Effector memory CD4-positive, alpha-beta T cell (primary cell): ENCODE measurements around the gene GREB1L.
"Not testable (repeated sequence)": the region's sequence is repeated elsewhere in the genome, so short reads cannot be mapped to it uniquely, and the experiment has no call there.

Experiments used
- DNase-seq, 3 donors: peaks; one replicate each; pipeline ENCODE4 v3.0.0-alpha.2; 2020
- H3K27ac ChIP-seq: 2 replicates; pipeline ENCODE4 v1.7.0; 2013; ENCODE audit warnings: mild to moderate bottlenecking, low read length, moderate library complexity; ENCODE audit not compliant: insufficient read depth, poor library complexity, severe bottlenecking
- H3K27me3 ChIP-seq: replicated peaks from 2 replicates; pipeline ENCODE4 v1.7.0; 2013; ENCODE audit warnings: mild to moderate bottlenecking, low read length; ENCODE audit not compliant: insufficient read depth, control insufficient read depth, poor library complexity, severe bottlenecking
- H3K36me3 ChIP-seq: 2 replicates; pipeline ENCODE4 v1.7.0; 2013; ENCODE audit warnings: mild to moderate bottlenecking, low read length, moderate library complexity; ENCODE audit not compliant: control insufficient read depth, insufficient read depth
- H3K4me1 ChIP-seq: 2 replicates; pipeline ENCODE4 v1.7.0; 2013; ENCODE audit warnings: low read length, mild to moderate bottlenecking; ENCODE audit not compliant: control insufficient read depth, insufficient read depth, poor library complexity, severe bottlenecking
- H3K4me3 ChIP-seq: 2 replicates; pipeline ENCODE4 v1.7.0; 2013; ENCODE audit warnings: low read length, low read depth, mild to moderate bottlenecking; ENCODE audit not compliant: insufficient read depth, poor library complexity, severe bottlenecking
- H3K9me3 ChIP-seq: 2 replicates; pipeline ENCODE4 v1.7.0; 2013; ENCODE audit warnings: mild to moderate bottlenecking, low read length, moderate library complexity; ENCODE audit not compliant: control insufficient read depth

GREB1L gene

DNA sequence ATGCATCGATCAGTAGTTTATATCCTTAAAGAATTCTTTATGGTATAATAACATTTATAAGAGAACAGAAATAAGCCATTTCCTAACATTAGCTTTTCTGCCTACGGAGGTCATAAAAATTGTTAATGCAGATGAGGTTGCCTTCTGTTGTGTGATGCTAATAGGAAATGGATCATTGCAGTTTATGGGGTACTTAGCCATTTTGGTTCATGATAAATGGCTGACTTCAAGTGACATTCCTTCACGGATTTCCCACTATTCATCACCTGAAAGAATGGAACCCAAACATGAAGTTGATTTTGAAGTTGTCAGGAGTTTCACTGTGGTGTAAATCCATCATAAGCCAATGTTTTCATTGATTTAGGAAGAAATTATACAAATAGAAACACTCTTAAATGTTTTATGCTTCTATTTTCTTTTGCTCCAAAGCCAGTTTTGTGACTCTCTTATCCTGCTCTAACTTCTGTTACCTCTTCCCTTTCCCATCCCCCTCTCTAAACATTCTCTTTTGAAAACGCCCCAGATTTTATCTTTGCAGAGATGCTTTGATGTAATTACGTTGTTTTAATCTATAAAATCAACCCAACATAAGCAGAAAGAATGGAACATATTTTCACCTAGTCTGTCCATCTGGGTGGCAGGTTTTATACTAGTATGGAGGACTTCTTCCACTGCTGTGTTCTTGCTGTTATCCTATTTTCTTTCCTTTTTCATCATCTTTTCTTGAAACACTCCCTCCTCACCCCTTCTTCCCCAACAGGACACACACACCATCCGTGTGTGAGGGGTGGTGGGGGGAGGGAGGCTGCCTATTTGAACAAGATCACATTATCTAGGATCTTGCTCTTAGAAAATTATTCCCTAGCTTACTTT, 58.2 kb downstream of the GREB1L start:
- H3K36me3 ChIP-seq = no peaks in the 10 kb centered on the region
- H3K9me3 ChIP-seq = no peaks in the 10 kb centered on the region
- no peak for DNase-seq
- no peak overlapping the region for H3K4me3 ChIP-seq
- H3K4me1 ChIP-seq = no peaks in the 10 kb centered on the region
- H3K27ac ChIP-seq = no peak overlapping the region
- no peaks in the 10 kb centered on the region for H3K27me3 ChIP-seq

DNA sequence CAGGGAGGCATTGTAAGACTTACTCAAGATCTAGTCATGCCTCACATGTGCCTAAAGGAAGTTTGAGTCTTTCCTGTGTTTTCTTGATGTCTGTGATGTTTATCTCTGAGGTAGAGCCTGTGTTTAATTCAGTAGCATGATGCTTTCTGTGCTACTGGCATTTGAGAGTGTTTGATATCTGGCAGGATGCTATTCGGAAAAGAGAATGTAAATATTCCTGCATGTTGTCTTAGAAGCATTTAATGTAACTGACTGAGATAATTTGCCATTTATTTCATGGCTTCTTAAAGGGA, 58.8 kb downstream of the GREB1L start:
- Histone ChIP-seq H3K27me3 (no peaks in the 10 kb centered on the region), H3K36me3 (no peaks in the 10 kb centered on the region), H3K9me3 (no peaks in the 10 kb centered on the region), H3K27ac (no peak overlapping the region), H3K4me3 (no peak overlapping the region), H3K4me1 (no peaks in the 10 kb centered on the region)
- no peak for DNase-seq

GRCh38 chr18:21303445-21303844, 61.4 kb downstream of the GREB1L start:
- H3K36me3 ChIP-seq = no peaks in the 10 kb centered on the region
- no peaks in the 10 kb centered on the region for H3K27me3 ChIP-seq
- DNase-seq = no peak
- no peaks in the 10 kb centered on the region for H3K4me1 ChIP-seq
- no peak overlapping the region for H3K4me3 ChIP-seq
- H3K27ac ChIP-seq = no peak overlapping the region
- no peaks in the 10 kb centered on the region for H3K9me3 ChIP-seq

DNA sequence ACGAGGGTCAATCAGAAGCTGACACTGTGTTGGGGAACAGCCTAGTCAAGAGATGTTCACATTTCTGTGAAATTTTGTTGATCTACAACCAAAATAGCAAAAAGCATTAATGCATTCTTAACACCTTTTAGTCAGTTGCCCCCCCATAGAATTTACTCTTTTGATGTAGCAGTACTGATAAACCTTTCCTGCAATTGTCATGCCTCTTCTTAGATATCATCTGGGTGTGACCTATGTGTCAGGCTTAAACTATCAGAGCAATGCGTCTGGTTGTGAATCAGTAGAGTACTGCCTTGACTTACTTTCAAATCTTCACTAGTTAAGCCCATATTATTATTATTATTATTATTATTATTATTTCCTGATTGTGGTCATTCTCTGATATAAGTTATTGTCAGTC, 61.9 kb downstream of the GREB1L start:
- Histone ChIP-seq H3K4me1 (no peaks in the 10 kb centered on the region), H3K27ac (no peak overlapping the region), H3K36me3 (no peaks in the 10 kb centered on the region), H3K4me3 (no peak overlapping the region), H3K9me3 (no peaks in the 10 kb centered on the region), H3K27me3 (no peaks in the 10 kb centered on the region)
- no peak for DNase-seq

DNA sequence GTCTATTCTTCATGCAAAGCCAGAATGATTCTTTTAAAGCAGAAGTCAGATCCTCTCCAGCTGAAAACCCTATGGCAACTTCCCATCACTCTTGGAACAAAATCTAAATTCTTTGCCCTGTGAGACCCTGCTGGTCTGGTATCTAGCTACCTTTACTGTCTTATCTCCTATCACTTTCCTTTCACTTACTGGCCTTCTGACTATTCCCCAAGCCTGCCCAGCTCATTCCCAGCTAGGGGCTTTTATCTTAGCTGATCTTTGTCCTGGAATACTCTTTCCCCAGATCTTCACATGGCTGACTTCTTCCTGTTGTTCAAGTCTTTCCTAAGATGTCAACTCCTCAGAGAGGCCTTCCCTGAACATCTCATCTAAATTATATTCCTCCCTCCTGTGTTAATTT, 63.6 kb downstream of the GREB1L start:
- H3K27ac ChIP-seq = no peak overlapping the region
- no peaks in the 10 kb centered on the region for H3K36me3 ChIP-seq
- DNase-seq = no peak
- H3K27me3 ChIP-seq = no peaks in the 10 kb centered on the region
- no peaks in the 10 kb centered on the region for H3K9me3 ChIP-seq
- no peak overlapping the region for H3K4me3 ChIP-seq
- H3K4me1 ChIP-seq = no peaks in the 10 kb centered on the region

GRCh38 chr18:21306368-21306767, 64.3 kb downstream of the GREB1L start:
- no peaks in the 10 kb centered on the region for H3K4me1 ChIP-seq
- H3K36me3 ChIP-seq = no peaks in the 10 kb centered on the region
- no peak overlapping the region for H3K27ac ChIP-seq
- no peaks in the 10 kb centered on the region for H3K9me3 ChIP-seq
- H3K27me3 ChIP-seq = no peaks in the 10 kb centered on the region
- DNase-seq = no peak
- H3K4me3 ChIP-seq = no peak overlapping the region

DNA sequence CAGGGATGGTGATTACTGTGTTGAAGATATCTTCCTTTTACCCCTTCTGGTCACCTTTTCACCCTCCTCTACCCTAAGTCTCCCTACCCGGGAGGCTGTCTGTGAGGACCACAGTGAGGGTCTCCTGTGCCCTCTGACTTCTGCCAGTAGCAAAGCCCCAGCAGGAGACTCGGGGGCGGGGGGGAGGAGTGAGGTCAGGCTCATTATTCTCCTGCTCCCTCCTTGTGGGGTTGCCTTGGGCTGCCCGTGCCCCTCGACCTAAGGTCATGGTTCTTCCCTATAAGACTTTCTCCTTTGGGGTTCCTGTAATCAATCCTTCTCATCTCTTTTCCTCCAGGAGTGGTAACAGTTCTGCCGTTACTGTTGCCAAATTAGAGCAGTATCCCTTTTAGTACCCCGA, 65.5 kb downstream of the GREB1L start:
- no peak overlapping the region for H3K27ac ChIP-seq
- H3K27me3 ChIP-seq = no peaks in the 10 kb centered on the region
- DNase-seq = no peak
- no peaks in the 10 kb centered on the region for H3K9me3 ChIP-seq
- no peaks in the 10 kb centered on the region for H3K4me1 ChIP-seq
- no peak overlapping the region for H3K4me3 ChIP-seq
- no peaks in the 10 kb centered on the region for H3K36me3 ChIP-seq

- Histone ChIP-seq H3K9me3 (no peaks in the 10 kb centered on the region), H3K4me3 (no peak overlapping the region), H3K27ac (no peak overlapping the region), H3K4me1 (no peaks in the 10 kb centered on the region), H3K27me3 (no peaks in the 10 kb centered on the region), H3K36me3 (no peaks in the 10 kb centered on the region)
- no peak for DNase-seq
These were observed 67.2 kb downstream of the GREB1L start for GRCh38 chr18:21309248-21309647.

DNA sequence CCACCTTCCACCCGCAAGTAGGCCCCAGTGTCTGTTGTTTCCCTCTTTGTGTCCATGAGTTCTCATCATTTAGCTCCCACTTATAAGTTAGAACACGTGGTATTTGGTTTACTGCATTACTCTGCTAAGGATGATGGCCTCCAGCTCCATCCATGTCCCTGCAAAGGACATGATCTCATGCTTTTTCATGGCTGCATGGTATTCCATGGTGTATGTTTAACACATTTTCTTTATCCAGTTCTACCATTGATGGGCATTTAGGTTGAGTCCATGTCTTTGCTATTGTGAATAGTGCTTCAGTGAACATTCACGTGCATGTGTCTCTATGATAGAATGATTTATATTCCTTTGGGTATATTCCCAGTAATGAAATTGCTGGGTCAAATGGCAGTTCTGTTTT, 69.9 kb downstream of the GREB1L start:
- H3K4me3 ChIP-seq, H3K27ac ChIP-seq, H3K9me3 ChIP-seq, H3K4me1 ChIP-seq, H3K27me3 ChIP-seq, DNase-seq, H3K36me3 ChIP-seq: not testable (repeated sequence)

DNA sequence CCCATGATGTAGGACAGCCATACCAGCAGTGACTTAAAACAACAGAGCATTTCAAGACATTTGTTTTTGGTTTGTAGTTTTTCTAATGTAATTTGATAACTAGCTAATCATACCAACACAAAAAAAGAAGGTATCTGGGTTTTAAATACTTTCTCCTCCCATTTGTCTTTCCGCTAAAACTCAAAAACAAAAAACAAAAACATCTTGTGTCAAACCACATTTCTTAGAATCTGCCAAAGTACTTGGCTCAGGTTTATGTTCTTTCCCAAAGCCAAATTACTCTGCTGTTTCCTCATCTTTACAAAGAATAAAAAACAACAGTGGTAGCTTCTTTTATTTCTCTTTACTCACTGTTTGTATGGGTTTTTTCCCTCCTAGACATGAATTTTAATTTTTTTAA, 71.5 kb downstream of the GREB1L start:
- H3K36me3 ChIP-seq = no peaks in the 10 kb centered on the region
- no peak for DNase-seq
- no peaks in the 10 kb centered on the region for H3K27me3 ChIP-seq
- H3K9me3 ChIP-seq = no peaks in the 10 kb centered on the region
- no peak overlapping the region for H3K4me3 ChIP-seq
- H3K27ac ChIP-seq = no peak overlapping the region
- H3K4me1 ChIP-seq = no peaks in the 10 kb centered on the region
